Dendritic cell treated with granulocyte-macrophage colony-stimulating factor and Interleukin-4, amounts not matched to agents 40 ng/mL and 50 ng/mL, for 4 days (primary cell): ENCODE measurements around the gene GPR141.
A peak's percentile ranks its signal among the peaks of the same experiment; 100 is the strongest.

Source experiments
- H3K27ac Mint-ChIP-seq: one replicate; pipeline ENCODE4 v1.8.0; 2022; ENCODE audit warnings: mild to moderate bottlenecking, mixed read lengths
- H3K27me3 Mint-ChIP-seq: one replicate; pipeline ENCODE4 v1.8.0; 2022; ENCODE audit warnings: mild to moderate bottlenecking, mixed read lengths
- H3K36me3 Mint-ChIP-seq: one replicate; pipeline ENCODE4 v1.8.0; 2022; ENCODE audit warnings: low read depth, mixed read lengths
- H3K4me1 Mint-ChIP-seq: one replicate; pipeline ENCODE4 v1.8.0; 2022; ENCODE audit warnings: low read depth, mixed read lengths
- H3K4me3 Mint-ChIP-seq: one replicate; pipeline ENCODE4 v1.8.0; 2022; ENCODE audit warnings: mild to moderate bottlenecking, moderate library complexity, mixed read lengths
- H3K9me3 Mint-ChIP-seq: one replicate; pipeline ENCODE4 v1.8.0; 2022; ENCODE audit warnings: mixed read lengths
- intact Hi-C: fragments of 100-400 bp; cut with micrococcal nuclease; formaldehyde crosslinking; loops from one replicate; pipeline ENCODE4 v1.15.0; 2022

The GPR141 gene, protein sequence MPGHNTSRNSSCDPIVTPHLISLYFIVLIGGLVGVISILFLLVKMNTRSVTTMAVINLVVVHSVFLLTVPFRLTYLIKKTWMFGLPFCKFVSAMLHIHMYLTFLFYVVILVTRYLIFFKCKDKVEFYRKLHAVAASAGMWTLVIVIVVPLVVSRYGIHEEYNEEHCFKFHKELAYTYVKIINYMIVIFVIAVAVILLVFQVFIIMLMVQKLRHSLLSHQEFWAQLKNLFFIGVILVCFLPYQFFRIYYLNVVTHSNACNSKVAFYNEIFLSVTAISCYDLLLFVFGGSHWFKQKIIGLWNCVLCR

DNA sequence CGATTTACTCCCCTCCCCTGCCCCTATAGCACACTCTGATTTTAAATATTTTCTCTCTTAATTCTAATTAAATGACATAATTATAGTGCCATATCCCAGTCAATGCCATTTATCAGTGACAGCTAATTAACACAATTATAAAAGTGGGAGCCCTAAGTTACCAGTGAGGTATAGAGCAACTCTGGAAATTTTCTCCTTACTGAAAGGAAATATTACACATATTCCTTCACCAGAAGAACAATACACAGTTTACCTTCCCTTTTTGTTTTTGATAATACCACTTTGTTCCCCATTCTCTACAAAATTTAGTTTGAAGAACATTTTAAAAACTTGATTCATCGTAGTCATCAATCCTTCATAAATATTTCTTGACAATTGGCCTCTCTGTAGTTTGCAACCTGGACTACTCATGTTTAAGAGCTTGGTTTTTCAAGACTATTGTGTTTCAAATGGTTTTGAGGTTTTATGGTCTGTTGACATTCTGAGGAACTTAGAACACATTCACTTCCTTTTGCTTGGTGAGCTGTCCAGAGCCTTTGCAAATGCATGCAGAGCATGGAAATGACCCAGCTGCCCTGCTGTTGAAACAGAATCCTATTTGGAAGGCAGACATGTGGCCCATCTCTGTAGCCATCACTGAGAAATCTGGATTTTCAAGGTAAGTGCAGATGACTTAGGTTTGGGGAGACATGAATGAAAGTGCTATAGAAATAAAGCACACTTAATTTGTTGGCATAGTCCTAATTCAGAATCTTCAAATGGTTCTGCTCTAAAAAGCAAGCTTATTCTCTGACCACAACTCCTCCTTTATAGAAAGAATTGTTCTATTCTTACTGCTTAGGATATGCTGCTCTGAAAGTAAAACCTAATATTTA lies at the start of gene GPR141:
Gene GPR141 (plus strand): TSS at position 521 of the 875 bp plus-strand sequence. CDS start 56,628 bp downstream, outside the sequence.
- Mint-ChIP-seq H3K36me3 (peaks cover 22% of the 10 kb centered on the region), H3K4me3 (peak within 1 kb of the TSS; percentile 87), H3K4me1 (peaks cover 47% of the 10 kb centered on the region), H3K9me3 (no peaks in the 10 kb centered on the region), H3K27me3 (no peaks in the 10 kb centered on the region), H3K27ac (peak within 1 kb of the TSS; percentile 87)
- intact Hi-C loops, result loop anchor here (5.0 kb wide), 1 partner anchor 36 kb away; no protein-coding TSS in a partner anchor

GRCh38 chr7:37635346-37635745 lies 48.2 kb upstream of the GPR141 start:
- Mint-ChIP-seq H3K36me3 (no peaks in the 10 kb centered on the region), H3K4me1 (no peaks in the 10 kb centered on the region), H3K9me3 (peaks cover 26% of the 10 kb centered on the region), H3K27ac (no peak overlapping the region), H3K4me3 (no peak overlapping the region), H3K27me3 (no peaks in the 10 kb centered on the region)
- intact Hi-C loops, result no loop called here

- Mint-ChIP-seq H3K4me1 (peaks cover 29% of the 10 kb centered on the region), H3K4me3 (no peak overlapping the region), H3K27ac (no peak overlapping the region), H3K9me3 (peaks cover 18% of the 10 kb centered on the region), H3K36me3 (no peaks in the 10 kb centered on the region), H3K27me3 (no peaks in the 10 kb centered on the region)
- intact Hi-C loops, result no loop called here
Observed at GRCh38 chr7:37642028-37642540, 41.5 kb upstream of the GPR141 start.

DNA sequence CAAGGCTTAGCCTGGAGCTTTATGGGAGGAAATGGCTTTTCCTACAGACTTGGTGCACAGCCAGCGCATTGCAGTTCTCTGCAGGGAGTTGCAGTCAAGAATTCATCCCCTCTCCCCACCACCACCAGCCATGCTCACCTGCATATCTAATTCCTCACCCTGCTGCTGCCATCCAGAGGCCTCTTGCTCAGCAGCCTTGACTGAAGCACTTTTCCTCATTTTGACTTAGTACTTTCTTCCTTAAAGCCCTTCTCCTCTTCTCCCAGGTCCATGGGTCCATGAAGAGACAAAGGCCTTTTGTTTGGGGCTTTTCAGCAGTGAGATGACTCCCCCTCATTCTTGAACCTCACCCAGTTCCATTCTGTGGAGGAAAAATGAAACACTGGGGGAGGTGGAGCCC lies 39.7 kb upstream of the GPR141 start:
- H3K4me3 Mint-ChIP-seq, result no peak overlapping the region
- H3K4me1 Mint-ChIP-seq, result peaks cover 29% of the 10 kb centered on the region
- H3K9me3 Mint-ChIP-seq, result peaks cover 7% of the 10 kb centered on the region
- H3K36me3 Mint-ChIP-seq, result no peaks in the 10 kb centered on the region
- intact Hi-C loops, result no loop called here
- H3K27ac Mint-ChIP-seq, result peak overlapping the region; percentile 65
- no peaks in the 10 kb centered on the region for H3K27me3 Mint-ChIP-seq

DNA sequence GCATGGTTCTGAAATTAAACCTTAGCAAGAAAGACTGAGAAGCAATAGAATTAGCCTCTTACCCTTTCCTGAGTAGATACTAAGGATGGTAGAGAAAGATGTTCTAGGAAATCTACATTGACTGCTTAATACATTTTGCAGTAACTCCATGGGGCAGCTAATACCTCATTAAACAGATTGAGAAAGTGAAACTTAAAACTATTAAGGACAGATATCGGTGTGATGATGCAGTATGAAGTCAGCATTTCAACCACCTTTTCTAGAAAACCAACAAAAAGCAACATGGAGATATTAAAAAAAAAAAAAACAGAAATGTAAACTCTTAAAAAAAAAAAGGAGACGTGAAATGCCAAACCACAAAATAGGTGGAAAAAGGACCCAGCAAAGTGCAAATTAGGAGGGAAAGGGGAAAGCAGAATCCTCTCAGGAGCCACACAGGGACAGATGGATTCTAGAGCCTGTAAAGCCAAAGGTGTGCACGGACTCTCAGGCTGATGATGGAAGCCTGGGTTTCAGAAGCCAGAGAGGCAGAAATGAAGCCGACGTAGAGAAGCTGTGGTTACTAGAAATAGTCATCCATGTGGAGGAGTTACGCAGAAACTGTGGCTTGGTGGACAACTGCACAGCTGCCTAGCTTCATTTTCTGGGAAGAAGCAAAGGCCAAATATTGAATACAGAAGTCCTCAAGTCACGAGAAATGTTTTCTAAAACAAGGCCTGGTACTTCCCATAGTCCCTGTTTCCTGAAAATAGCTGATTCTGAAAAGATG lies 38.1 kb upstream of the GPR141 start:
- H3K4me1 Mint-ChIP-seq, result peaks cover 29% of the 10 kb centered on the region
- H3K4me3 Mint-ChIP-seq, result peak overlapping the region; percentile 64
- H3K27me3 Mint-ChIP-seq, result no peaks in the 10 kb centered on the region
- no peaks in the 10 kb centered on the region for H3K36me3 Mint-ChIP-seq
- intact Hi-C loops, result loop anchor here (5.0 kb wide), 1 partner anchor 37 kb away; the partner anchor contains the start of gene GPR141
- H3K27ac Mint-ChIP-seq, result peak overlapping the region; percentile 93
- no peaks in the 10 kb centered on the region for H3K9me3 Mint-ChIP-seq

DNA sequence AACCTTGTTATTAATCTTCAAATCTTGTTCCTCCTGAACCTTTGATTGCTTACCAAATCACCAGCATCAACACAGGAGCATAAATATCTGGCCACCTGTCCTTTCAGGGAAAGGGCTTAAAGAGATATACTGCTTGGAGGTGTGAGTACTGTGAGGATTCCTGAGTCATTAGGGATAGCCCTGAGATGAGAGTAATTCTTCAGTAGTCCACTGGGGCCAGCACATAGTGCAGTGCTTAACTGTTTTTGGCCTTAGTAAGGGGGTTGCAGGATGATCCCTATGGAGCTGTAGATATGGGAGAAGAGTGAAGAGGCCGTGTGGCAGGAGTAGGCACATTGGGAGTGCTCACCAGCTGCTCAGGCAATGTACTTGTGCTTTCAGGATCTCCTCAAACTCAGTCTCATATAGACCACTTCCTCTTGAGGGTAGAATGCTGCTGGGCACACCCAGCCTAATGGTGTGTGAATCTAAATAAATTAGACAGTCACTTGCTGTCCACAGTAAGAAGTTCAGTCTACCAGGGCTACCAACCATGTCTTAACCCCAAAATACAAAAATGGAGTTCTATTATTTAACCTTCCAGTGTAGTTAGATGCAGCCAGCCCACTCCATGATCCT lies 26.5 kb upstream of the GPR141 start:
- Mint-ChIP-seq H3K36me3 (no peaks in the 10 kb centered on the region), H3K9me3 (peaks cover 9% of the 10 kb centered on the region), H3K4me3 (peak overlapping the region; percentile 31), H3K27me3 (no peaks in the 10 kb centered on the region), H3K27ac (peak overlapping the region; percentile 71), H3K4me1 (peaks cover 26% of the 10 kb centered on the region)
- intact Hi-C loops, result no loop called here

DNA sequence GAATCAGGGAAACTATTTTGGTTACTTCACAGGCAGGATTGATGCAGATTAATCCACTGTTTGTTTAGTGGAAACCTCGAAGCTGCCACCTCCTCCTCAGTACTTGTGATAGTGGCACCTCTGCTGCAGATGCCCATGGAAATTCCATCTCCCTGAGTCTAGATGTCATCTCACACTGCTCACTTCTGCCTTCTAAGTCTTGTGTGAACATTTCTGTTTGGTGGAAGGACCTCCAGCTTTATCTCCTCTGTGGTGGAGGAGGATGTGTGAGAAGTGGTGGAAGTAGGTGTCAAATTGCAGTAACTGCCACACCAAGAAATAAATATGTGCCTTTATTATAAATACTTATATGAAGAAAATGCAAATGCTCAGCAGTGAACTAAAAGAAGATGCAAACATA lies 25.8 kb upstream of the GPR141 start:
- peaks cover 30% of the 10 kb centered on the region for H3K4me1 Mint-ChIP-seq
- peak overlapping the region; percentile 71 for H3K27ac Mint-ChIP-seq
- H3K36me3 Mint-ChIP-seq, result no peaks in the 10 kb centered on the region
- H3K9me3 Mint-ChIP-seq, result peaks cover 9% of the 10 kb centered on the region
- H3K27me3 Mint-ChIP-seq, result no peaks in the 10 kb centered on the region
- no peak overlapping the region for H3K4me3 Mint-ChIP-seq
- intact Hi-C loops, result no loop called here

GRCh38 chr7:37659971-37660565 lies 23.5 kb upstream of the GPR141 start:
- H3K27ac Mint-ChIP-seq, result no peak overlapping the region
- H3K4me3 Mint-ChIP-seq, result no peak overlapping the region
- peaks cover 6% of the 10 kb centered on the region for H3K9me3 Mint-ChIP-seq
- no peaks in the 10 kb centered on the region for H3K36me3 Mint-ChIP-seq
- H3K27me3 Mint-ChIP-seq, result no peaks in the 10 kb centered on the region
- peaks cover 49% of the 10 kb centered on the region for H3K4me1 Mint-ChIP-seq
- intact Hi-C loops, result no loop called here

DNA sequence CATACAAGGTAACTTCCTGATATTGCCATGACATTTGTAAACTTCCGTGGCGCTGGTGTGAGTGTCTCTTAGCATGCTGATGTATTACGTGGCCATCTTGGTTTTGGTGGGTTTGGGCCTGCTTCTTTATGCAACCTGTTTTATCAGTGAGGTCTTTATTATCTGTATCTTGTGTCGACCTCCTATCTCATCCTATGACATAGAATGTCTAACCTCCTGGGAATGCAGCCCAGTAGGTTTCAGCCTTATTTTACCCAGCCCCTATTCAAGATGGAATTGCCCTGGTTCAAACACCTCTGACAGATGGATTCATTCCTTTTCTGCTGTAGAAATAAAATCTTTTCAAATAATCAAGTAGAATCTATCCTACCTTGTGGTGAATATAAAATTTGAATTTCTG lies 23.0 kb upstream of the GPR141 start:
- Mint-ChIP-seq H3K9me3 (peaks cover under 1% of the 10 kb centered on the region), H3K36me3 (no peaks in the 10 kb centered on the region), H3K4me1 (peaks cover 50% of the 10 kb centered on the region), H3K4me3 (no peak overlapping the region), H3K27me3 (no peaks in the 10 kb centered on the region), H3K27ac (no peak overlapping the region)
- intact Hi-C loops, result no loop called here

DNA sequence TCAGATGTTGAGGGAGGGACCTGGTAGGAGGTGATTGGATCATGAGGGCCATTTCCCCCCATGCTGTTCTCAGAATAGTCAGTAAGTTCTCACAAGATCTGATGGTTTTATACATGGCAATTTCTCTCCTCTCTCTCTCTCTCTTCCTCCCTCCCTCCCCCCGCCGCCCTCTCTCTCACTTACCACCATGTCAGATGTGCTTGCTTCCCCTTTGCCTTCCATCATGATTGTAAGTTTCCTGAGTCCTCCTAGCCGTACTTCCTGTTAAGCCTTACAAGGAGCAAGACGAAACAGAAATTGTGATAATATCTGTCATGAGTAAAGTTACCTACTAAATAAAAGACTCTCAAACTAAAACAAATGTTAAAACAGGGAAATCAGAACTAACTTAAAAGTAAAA lies 19.9 kb upstream of the GPR141 start:
- Mint-ChIP-seq H3K27me3 (no peaks in the 10 kb centered on the region), H3K4me3 (no peak overlapping the region), H3K36me3 (no peaks in the 10 kb centered on the region), H3K4me1 (peaks cover 47% of the 10 kb centered on the region), H3K9me3 (no peaks in the 10 kb centered on the region), H3K27ac (peak overlapping the region; percentile 82)
- intact Hi-C loops, result no loop called here

GRCh38 chr7:37665352-37666022 lies 18.1 kb upstream of the GPR141 start:
- H3K27me3 Mint-ChIP-seq, result no peaks in the 10 kb centered on the region
- H3K36me3 Mint-ChIP-seq, result no peaks in the 10 kb centered on the region
- peaks cover 50% of the 10 kb centered on the region for H3K4me1 Mint-ChIP-seq
- peak overlapping the region; percentile 70 for H3K27ac Mint-ChIP-seq
- H3K4me3 Mint-ChIP-seq, result no peak overlapping the region
- intact Hi-C loops, result no loop called here
- no peaks in the 10 kb centered on the region for H3K9me3 Mint-ChIP-seq

GRCh38 chr7:37666026-37666799 lies 17.4 kb upstream of the GPR141 start:
- no peaks in the 10 kb centered on the region for H3K27me3 Mint-ChIP-seq
- H3K4me1 Mint-ChIP-seq, result peaks cover 57% of the 10 kb centered on the region
- intact Hi-C loops, result no loop called here

More at GRCh38 chr7:37666026-37666799, 17.4 kb upstream of the GPR141 start:
- no peaks in the 10 kb centered on the region for H3K9me3 Mint-ChIP-seq
- H3K4me3 Mint-ChIP-seq, result no peak overlapping the region
- peak overlapping the region; percentile 50 for H3K27ac Mint-ChIP-seq
- H3K36me3 Mint-ChIP-seq, result no peaks in the 10 kb centered on the region
